Kidney epithelial cell (primary cell): ENCODE measurements around the gene ARFIP2. TPM values are rescaled to one million over a fixed set of nuclear protein-coding genes. Genes with fewer than 3 reads are reported as not detected.

Source experiments
- DNase-seq: peaks from one replicate; pipeline ENCODE4 v3.0.0-alpha.2; 2010; ENCODE audit warnings: low read depth
- H3K27me3 ChIP-seq: 2 replicates; pipeline ENCODE4 v1.6.0; 2011; ENCODE audit warnings: low read length; ENCODE audit not compliant: control insufficient read depth, insufficient read depth
- H3K36me3 ChIP-seq: 2 replicates; pipeline ENCODE4 v1.5.1; 2011; ENCODE audit warnings: low read length; ENCODE audit not compliant: control insufficient read depth, insufficient read depth
- H3K4me3 ChIP-seq: 2 replicates; pipeline ENCODE4 v1.5.1; 2011; ENCODE audit warnings: low read depth, mild to moderate bottlenecking, control low read depth, low read length
- CTCF ChIP-seq: IDR thresholded peaks from 2 replicates; pipeline ENCODE4 v1.5.1; 2011; ENCODE audit warnings: mild to moderate bottlenecking, moderate library complexity, low read length, control low read depth, inconsistent platforms; ENCODE audit not compliant: insufficient read depth, poor library complexity, severe bottlenecking
- total RNA-seq: library from RNA; depleted of rRNA; stranded (reverse); fragments of >200 nt; gene quantifications from 2 replicates; pipeline ENCODE4 v1.2.3, GENCODE V29; 2015

The ARFIP2 gene
- total RNA-seq, 1 donor from 2014 or later, result 74.6 TPM

- no peak for DNase-seq
These were observed 8.2 kb downstream of the ARFIP2 start for GRCh38 chr11:6472934-6473333.

DNA sequence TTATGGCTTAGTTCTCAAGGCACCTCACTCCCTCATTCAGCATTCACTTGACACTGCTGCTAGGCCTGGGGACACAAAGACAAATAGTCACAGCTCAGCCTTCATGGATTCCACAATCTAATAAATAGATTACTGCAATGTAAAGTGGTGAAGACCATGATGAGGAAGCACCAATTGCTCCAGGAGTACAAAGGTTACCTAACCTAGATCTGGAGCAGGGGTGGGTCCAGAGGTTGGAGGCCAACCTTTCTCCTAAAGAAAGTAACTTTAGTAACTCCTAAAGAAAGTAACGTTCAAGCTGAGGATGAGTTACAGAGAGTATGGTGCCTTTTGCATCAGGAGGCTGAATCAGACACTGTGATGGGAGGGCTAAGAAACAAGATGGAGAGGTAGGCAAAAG is 11.5 kb downstream of the ARFIP2 start:
- no peak for DNase-seq
- Histone ChIP-seq H3K4me3 (no peak overlapping the region), H3K27me3 (no peaks in the 10 kb centered on the region), H3K36me3 (peaks cover 1% of the 10 kb centered on the region)
- TF ChIP-seq CTCF, result no peak

More at GRCh38 chr11:6472934-6473333, 8.2 kb downstream of the ARFIP2 start:
- Histone ChIP-seq H3K27me3 (no peaks in the 10 kb centered on the region), H3K36me3 (no peaks in the 10 kb centered on the region), H3K4me3 (peak overlapping the region; percentile 75)
- no peak for TF ChIP-seq CTCF

DNA sequence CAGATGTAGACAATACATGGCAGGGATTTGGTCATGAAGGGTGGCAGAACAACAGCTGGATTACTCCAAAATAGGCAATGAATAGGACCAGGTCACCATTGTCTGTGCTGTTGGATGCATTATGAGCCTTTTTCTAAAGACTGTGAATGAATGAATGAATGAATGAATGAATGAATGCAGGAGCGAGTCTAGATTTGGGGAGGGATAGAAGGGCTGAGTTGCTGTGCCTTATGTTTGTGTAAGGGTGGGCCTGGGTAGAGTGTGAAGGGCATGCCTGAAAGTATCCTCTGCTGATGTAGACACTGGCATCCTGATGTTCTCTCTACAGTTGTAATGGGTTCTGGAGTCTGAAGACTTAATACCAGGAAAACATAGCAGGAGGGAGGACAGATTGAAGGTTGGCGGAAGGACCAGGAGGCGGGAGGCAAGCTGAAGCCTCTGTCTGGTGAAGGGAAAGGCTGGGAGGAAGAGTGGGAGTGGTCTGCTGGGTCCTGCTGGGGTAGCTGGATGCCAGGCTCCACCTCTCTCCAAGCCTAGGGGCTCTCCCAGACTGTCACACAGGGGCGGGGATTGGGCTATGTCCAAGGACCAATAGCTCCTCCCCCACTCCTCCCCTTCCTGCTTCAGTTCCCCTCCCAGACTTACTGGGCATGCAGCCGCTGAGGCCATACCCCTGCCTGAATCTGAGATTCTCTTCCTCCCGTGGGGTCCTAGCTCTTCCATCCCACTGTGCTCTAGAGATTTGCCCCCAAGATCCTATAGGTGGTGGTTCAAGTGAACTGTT is 12.2 kb downstream of the ARFIP2 start:
- DNase-seq, result peak; percentile 53
- peaks cover 1% of the 10 kb centered on the region for H3K36me3 ChIP-seq
- no peak for TF ChIP-seq CTCF

DNA sequence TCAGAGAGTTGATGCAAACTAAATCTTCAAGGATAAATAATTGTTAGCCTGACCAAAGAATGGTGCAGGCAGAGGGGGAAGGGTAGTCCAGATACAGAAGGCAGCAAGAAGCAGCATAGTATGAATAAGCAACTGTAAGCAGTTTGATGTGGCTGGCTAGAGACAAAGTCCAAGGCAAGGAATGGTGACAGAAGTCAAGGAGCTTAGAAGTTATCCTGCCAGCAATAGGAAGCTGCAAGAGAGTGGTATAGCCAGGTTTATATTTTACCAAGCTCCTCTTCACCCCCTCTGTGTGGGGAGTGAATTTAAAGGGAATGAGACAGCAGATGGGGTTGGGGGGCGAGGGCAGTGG is 22.1 kb downstream of the ARFIP2 start:
- no peak for DNase-seq
- no peaks in the 10 kb centered on the region for H3K36me3 ChIP-seq
- H3K4me3 ChIP-seq, result no peak overlapping the region
- TF ChIP-seq CTCF, result no peak
- H3K27me3 ChIP-seq, result no peaks in the 10 kb centered on the region

More for the DNA sequence above, 12.2 kb downstream of the ARFIP2 start:
- no peaks in the 10 kb centered on the region for H3K27me3 ChIP-seq
- H3K4me3 ChIP-seq, result no peak overlapping the region

GRCh38 chr11:6458352-6459098 is 22.6 kb downstream of the ARFIP2 start:
- H3K27me3 ChIP-seq, result no peaks in the 10 kb centered on the region
- no peak for DNase-seq
- H3K36me3 ChIP-seq, result no peaks in the 10 kb centered on the region
- no peak for TF ChIP-seq CTCF
- no peak overlapping the region for H3K4me3 ChIP-seq
